PC-3 (cell line): ENCODE data around the gene KDM4C. TPM values are rescaled to one million over a fixed set of nuclear protein-coding genes. Genes with fewer than 3 reads are reported as not detected.

Experiments used
- ATAC-seq: fragments of 200-7000 bp; cut with Tn5 transposase; 2 replicates; pipeline ENCODE4 v1.9.1; 2020; ENCODE audit warnings: mild to moderate bottlenecking, moderate library complexity
- BruUV-seq: library from RNA; stranded (reverse); fragments of 400-500 nt; replicated peaks from 2 replicates; lab custom pipeline; 2021; lab: Mats Ljungman, UMichigan
- CTCF ChIA-PET: fragments of 300-600 bp; sonication (Branson Sonifier 250); formaldehyde crosslinking; loops from one replicate; lab custom pipeline; 2022; ENCODE audit warnings: antibody characterized with exemption; lab: Charles Lee
- POLR2A ChIA-PET: fragments of 300-600 bp; sonication (Branson Sonifier 250); formaldehyde crosslinking; loops from one replicate; lab custom pipeline; 2022; ENCODE audit warnings: antibody characterized with exemption; ENCODE audit not compliant: unreplicated experiment; lab: Charles Lee
- DNase-seq: peaks from one replicate; pipeline ENCODE4 v3.0.0-alpha.2; 2015
- H2AFZ ChIP-seq: fragments of 300-600 bp; sonication (generic); 2 replicates; pipeline ENCODE4 v1.6.0; 2016; ENCODE audit warnings: antibody characterized with exemption, low read length
- H3F3A ChIP-seq: fragments of 300-600 bp; sonication (generic); one replicate; pipeline ENCODE4 v1.6.0; 2017; ENCODE audit warnings: antibody characterized with exemption, low read length, control low read depth, mild to moderate bottlenecking; ENCODE audit not compliant: unreplicated experiment
- H3K27ac ChIP-seq: fragments of 300-600 bp; sonication (generic); 2 replicates; pipeline ENCODE4 v1.5.1; 2016; ENCODE audit warnings: mild to moderate bottlenecking, low read length
- H3K27me3 ChIP-seq: fragments of 300-600 bp; sonication (generic); 2 replicates; pipeline ENCODE4 v1.6.1; 2016; ENCODE audit warnings: low read length, mixed read lengths
- H3K36me3 ChIP-seq: fragments of 300-600 bp; sonication (generic); 2 replicates; pipeline ENCODE4 v1.6.1; 2016; ENCODE audit warnings: low read depth, mixed run types, low read length, mixed read lengths
- H3K4me1 ChIP-seq: fragments of 300-600 bp; sonication (generic); 2 replicates; pipeline ENCODE4 v1.5.1; 2016; ENCODE audit warnings: low read length; ENCODE audit not compliant: insufficient read depth
- H3K4me2 ChIP-seq: fragments of 300-600 bp; sonication (generic); 2 replicates; pipeline ENCODE4 v1.6.0; 2016; ENCODE audit warnings: low read length
- H3K4me3 ChIP-seq: fragments of 300-600 bp; sonication (generic); 2 replicates; pipeline ENCODE4 v1.5.1; 2016; ENCODE audit warnings: mild to moderate bottlenecking, low read length, mixed read lengths
- H3K79me2 ChIP-seq: fragments of 300-600 bp; sonication (generic); 2 replicates; pipeline ENCODE4 v1.6.1; 2017; ENCODE audit warnings: low read length, mixed read lengths
- H3K9ac ChIP-seq: fragments of 300-600 bp; sonication (generic); 2 replicates; pipeline ENCODE4 v1.6.0; 2016; ENCODE audit warnings: mild to moderate bottlenecking, low read length
- H3K9me2 ChIP-seq: fragments of 300-600 bp; sonication (generic); replicated peaks from 2 replicates; pipeline ENCODE4 v1.6.1; 2016; ENCODE audit warnings: mixed run types, low read length, mixed read lengths
- H3K9me3 ChIP-seq: fragments of 300-600 bp; sonication (generic); 2 replicates; pipeline ENCODE4 v1.6.1; 2016; ENCODE audit warnings: low read length, mixed read lengths
- H4K20me1 ChIP-seq: fragments of 300-600 bp; sonication (generic); 2 replicates; pipeline ENCODE4 v1.6.1; 2016; ENCODE audit warnings: low read length, mixed read lengths
- EZH2 ChIP-seq: fragments of 300-600 bp; sonication (generic); IDR thresholded peaks from one replicate; pipeline ENCODE4 v1.6.1; 2017; ENCODE audit warnings: antibody characterized with exemption, mild to moderate bottlenecking, low read length; ENCODE audit not compliant: unreplicated experiment
- EZH2phosphoT487 ChIP-seq: fragments of 300-600 bp; sonication (generic); IDR thresholded peaks from 2 replicates; pipeline ENCODE4 v1.6.1; 2018; ENCODE audit warnings: mild to moderate bottlenecking, antibody characterized with exemption, low read length, borderline replicate concordance
- intact Hi-C: fragments of 100-400 bp; cut with micrococcal nuclease; formaldehyde crosslinking; loops from 2 replicates; pipeline ENCODE4 v1.9.0; 2023
- total RNA-seq: library from RNA; depleted of rRNA; stranded (reverse); fragments of >200 nt; gene quantifications from 2 replicates; pipeline ENCODE4 v1.2.3, GENCODE V29; 2014
- TF ChIP-seq, protein P1 (sequence below): fragments of 300-600 bp; sonication (generic); conservative IDR thresholded peaks from 2 replicates; pipeline ENCODE4 v1.5.1; 2017; ENCODE audit warnings: antibody characterized with exemption, low read depth, mild to moderate bottlenecking, low read length

Gene KDM4C
- total RNA-seq, 1 experiment from 2014 or later = 27.0 TPM

DNA sequence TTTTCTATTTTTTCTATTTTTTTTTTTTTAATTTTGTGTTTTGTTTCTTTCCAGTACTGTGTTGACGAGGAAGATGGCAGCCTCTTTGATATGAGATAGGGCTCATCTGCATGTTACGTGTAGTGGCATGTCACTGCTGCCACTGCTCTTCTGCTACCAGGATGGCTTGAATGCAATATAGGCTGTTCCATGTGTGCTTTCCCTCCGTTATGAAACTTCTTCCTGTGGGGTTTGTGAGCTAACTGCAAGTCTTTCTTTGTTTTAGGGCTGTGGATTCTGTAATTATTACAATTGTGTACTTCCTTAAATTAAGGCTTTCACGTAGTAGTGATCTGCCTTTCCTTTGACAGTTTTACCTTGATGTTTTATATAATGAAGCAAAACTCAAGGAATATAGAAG lies 184.6 kb downstream of the KDM4C start:
- Histone ChIP-seq H4K20me1 (no peaks in the 10 kb centered on the region), H3K36me3 (no peaks in the 10 kb centered on the region), H3K4me2 (no peak overlapping the region), H3K27me3 (no peaks in the 10 kb centered on the region), H2AFZ (no peak overlapping the region), H3K4me1 (peaks cover 39% of the 10 kb centered on the region), H3K79me2 (no peaks in the 10 kb centered on the region), H3K9ac (no peak overlapping the region), H3F3A (peaks cover 4% of the 10 kb centered on the region), H3K4me3 (no peak overlapping the region), H3K27ac (no peak overlapping the region), H3K9me3 (no peaks in the 10 kb centered on the region), H3K9me2 (no peaks in the 10 kb centered on the region)
- CTCF ChIA-PET = no interaction called here
- POLR2A ChIA-PET = no interaction called here
- ATAC-seq = no peak
- no peak for DNase-seq
- intact Hi-C loops = no loop called here
- TF ChIP-seq EZH2 (no peak), EZH2phosphoT487 (no peak)
- TF ChIP-seq, protein P1, sequence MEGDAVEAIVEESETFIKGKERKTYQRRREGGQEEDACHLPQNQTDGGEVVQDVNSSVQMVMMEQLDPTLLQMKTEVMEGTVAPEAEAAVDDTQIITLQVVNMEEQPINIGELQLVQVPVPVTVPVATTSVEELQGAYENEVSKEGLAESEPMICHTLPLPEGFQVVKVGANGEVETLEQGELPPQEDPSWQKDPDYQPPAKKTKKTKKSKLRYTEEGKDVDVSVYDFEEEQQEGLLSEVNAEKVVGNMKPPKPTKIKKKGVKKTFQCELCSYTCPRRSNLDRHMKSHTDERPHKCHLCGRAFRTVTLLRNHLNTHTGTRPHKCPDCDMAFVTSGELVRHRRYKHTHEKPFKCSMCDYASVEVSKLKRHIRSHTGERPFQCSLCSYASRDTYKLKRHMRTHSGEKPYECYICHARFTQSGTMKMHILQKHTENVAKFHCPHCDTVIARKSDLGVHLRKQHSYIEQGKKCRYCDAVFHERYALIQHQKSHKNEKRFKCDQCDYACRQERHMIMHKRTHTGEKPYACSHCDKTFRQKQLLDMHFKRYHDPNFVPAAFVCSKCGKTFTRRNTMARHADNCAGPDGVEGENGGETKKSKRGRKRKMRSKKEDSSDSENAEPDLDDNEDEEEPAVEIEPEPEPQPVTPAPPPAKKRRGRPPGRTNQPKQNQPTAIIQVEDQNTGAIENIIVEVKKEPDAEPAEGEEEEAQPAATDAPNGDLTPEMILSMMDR = no peak
- BruUV-seq = no TSS peak

GRCh38 chr9:6943293-6943692 lies 185.5 kb downstream of the KDM4C start:
- intact Hi-C loops = no loop called here
- Histone ChIP-seq H3K27me3 (no peaks in the 10 kb centered on the region), H3K9me2 (no peaks in the 10 kb centered on the region), H3K9me3 (no peaks in the 10 kb centered on the region), H2AFZ (no peak overlapping the region), H3K4me3 (no peak overlapping the region), H3K27ac (no peak overlapping the region), H3K79me2 (no peaks in the 10 kb centered on the region), H3K4me2 (no peak overlapping the region), H3F3A (peaks cover 4% of the 10 kb centered on the region), H3K9ac (no peak overlapping the region), H3K4me1 (peaks cover 36% of the 10 kb centered on the region), H4K20me1 (no peaks in the 10 kb centered on the region), H3K36me3 (no peaks in the 10 kb centered on the region)
- ChIA-PET CTCF (no interaction called here), POLR2A (no interaction called here)
- DNase-seq (no peak), ATAC-seq (no peak)
- no peak for TF ChIP-seq EZH2
- TF ChIP-seq, protein P1 = no peak
- no peak for TF ChIP-seq EZH2phosphoT487
- BruUV-seq = no TSS peak

GRCh38 chr9:6944093-6944551 lies 186.3 kb downstream of the KDM4C start:
- Histone ChIP-seq H3K79me2 (no peaks in the 10 kb centered on the region), H3F3A (peaks cover 4% of the 10 kb centered on the region), H3K9me3 (no peaks in the 10 kb centered on the region), H3K27ac (peak overlapping the region; percentile 79), H3K4me1 (peaks cover 29% of the 10 kb centered on the region), H3K27me3 (no peaks in the 10 kb centered on the region), H3K36me3 (no peaks in the 10 kb centered on the region), H3K4me3 (no peak overlapping the region), H3K4me2 (peak overlapping the region; percentile 63; the same call in 1 of the 2 replicates), H3K9me2 (no peaks in the 10 kb centered on the region), H3K9ac (no peak overlapping the region), H2AFZ (no peak overlapping the region), H4K20me1 (no peaks in the 10 kb centered on the region)
- ATAC-seq (peak; percentile 80), DNase-seq (peak; percentile 79)
- POLR2A ChIA-PET = no interaction called here
- no TSS peak for BruUV-seq
- TF ChIP-seq, protein P1 = peak; percentile 51
- TF ChIP-seq EZH2 = no peak
- CTCF ChIA-PET = interaction anchor here (0.6 to 1.3 kb wide), 5 partner anchors 18 to 117 kb away, joined by 3 to 4 read pairs (median 3); no protein-coding TSS in a partner anchor
- intact Hi-C loops = no loop called here
